Endothelial cell of umbilical vein (primary cell): ENCODE results near the gene PRSS33. TPM values are rescaled to one million over a fixed set of nuclear protein-coding genes. Genes with fewer than 3 reads are reported as not detected.

Experiments used
- BruUV-seq: library from RNA; stranded (reverse); fragments of 400-500 nt; replicated peaks from 2 replicates; lab custom pipeline; 2021; lab: Mats Ljungman, UMichigan
- CTCF ChIA-PET: fragments of 300-600, 350-600 bp; sonication (Branson Sonifier 250); formaldehyde crosslinking; loops from one replicate; lab custom pipeline; 2021; ENCODE audit warnings: antibody characterized with exemption, inconsistent platforms; lab: Charles Lee
- POLR2A ChIA-PET: fragments of 300-600, 350-600 bp; sonication (Branson Sonifier 250); formaldehyde crosslinking; loops from one replicate; lab custom pipeline; 2021; ENCODE audit warnings: antibody characterized with exemption, inconsistent platforms; lab: Charles Lee
- DNase-seq: peaks from one replicate; pipeline ENCODE4 v3.0.0-alpha.2; 2011; ENCODE audit warnings: low read depth, low spot score
- FAIRE-seq: peaks from 2 replicates; lab custom pipeline; 2011; peaks lifted over from hg19 to GRCh38; lab: Jason Lieb, UNC
- H2AFZ ChIP-seq: 2 replicates; pipeline ENCODE4 v1.6.0; 2012; ENCODE audit warnings: low read depth, low read length, control low read depth, inconsistent platforms
- H3K27ac ChIP-seq: 2 replicates; pipeline ENCODE4 v1.5.1; 2011; ENCODE audit warnings: low read depth, mild to moderate bottlenecking, control low read depth, low read length, moderate library complexity; ENCODE audit not compliant: insufficient read depth
- H3K27me3 ChIP-seq, 2 experiments: 2 replicates each; pipeline versions ENCODE4 v1.6.0 to v1.6.1; 2011; ENCODE audit warnings: low read length in 2 of 2, mixed read lengths in 1 of 2; ENCODE audit not compliant: control insufficient read depth in 2 of 2, insufficient read depth in 2 of 2
- H3K36me3 ChIP-seq, 2 experiments: 2 replicates in 1 of 2; 3 replicates in 1 of 2; pipeline ENCODE4 v1.5.1; 2011; ENCODE audit warnings: low read length in 2 of 2, mild to moderate bottlenecking in 1 of 2, moderate library complexity in 1 of 2; ENCODE audit not compliant: control insufficient read depth in 2 of 2, insufficient read depth in 2 of 2; ENCODE audit errors: extremely low read depth in 1 of 2
- H3K4me1 ChIP-seq: 3 replicates; pipeline ENCODE4 v1.5.1; 2011; ENCODE audit warnings: mild to moderate bottlenecking, low read length; ENCODE audit not compliant: control insufficient read depth, insufficient read depth; ENCODE audit errors: extremely low read depth
- H3K4me2 ChIP-seq: 2 replicates; pipeline ENCODE4 v1.6.1; 2011; ENCODE audit warnings: low read length, control low read depth, mixed read lengths; ENCODE audit not compliant: insufficient read depth
- H3K4me3 ChIP-seq, 3 experiments: fragments of 200-600 bp in 1 of 3; sonication (generic), shearing (Covaris generic) in 1 of 3; replicated peaks in 1 of 3; 2 replicates each; pipeline ENCODE4 v1.5.1; 2011 to 2016; ENCODE audit warnings: control low read depth in 3 of 3, low read length in 3 of 3, mild to moderate bottlenecking in 2 of 3, inconsistent platforms in 1 of 3, low read depth in 1 of 3, moderate library complexity in 1 of 3; ENCODE audit not compliant: insufficient read depth in 1 of 3
- H3K79me2 ChIP-seq: 2 replicates; pipeline ENCODE4 v1.6.0; 2012; ENCODE audit warnings: low read length, inconsistent platforms; ENCODE audit not compliant: control insufficient read depth, insufficient read depth
- H3K9ac ChIP-seq: replicated peaks from 2 replicates; pipeline ENCODE3; 2011; ENCODE audit warnings: low read length, control low read depth; ENCODE audit not compliant: insufficient read depth; ENCODE audit errors: extremely low read depth
- H3K9me1 ChIP-seq: replicated peaks from 3 replicates; pipeline ENCODE4 v1.6.0; 2011; ENCODE audit warnings: mild to moderate bottlenecking, low read length; ENCODE audit not compliant: control insufficient read depth, insufficient read depth; ENCODE audit errors: extremely low read depth
- H3K9me3 ChIP-seq: replicated peaks from 2 replicates; pipeline ENCODE4 v1.5.1; 2012; ENCODE audit warnings: low read length, inconsistent platforms; ENCODE audit not compliant: control insufficient read depth, insufficient read depth
- H4K20me1 ChIP-seq: replicated peaks from 2 replicates; pipeline ENCODE3; 2011; ENCODE audit warnings: mild to moderate bottlenecking, low read length; ENCODE audit not compliant: control insufficient read depth, insufficient read depth; ENCODE audit errors: extremely low read depth
- EZH2 ChIP-seq: IDR thresholded peaks from 2 replicates; pipeline ENCODE4 v1.6.1; 2012; ENCODE audit warnings: borderline replicate concordance, low read depth, mild to moderate bottlenecking, moderate library complexity, low read length, inconsistent platforms; ENCODE audit not compliant: severe bottlenecking
- JUN ChIP-seq: IDR thresholded peaks from 2 replicates; pipeline ENCODE4 v1.6.1; 2011; ENCODE audit warnings: borderline replicate concordance, low read depth; ENCODE audit not compliant: insufficient read length, insufficient read depth
- MAX ChIP-seq: IDR thresholded peaks from 2 replicates; pipeline ENCODE4 v1.6.1; 2011; ENCODE audit not compliant: insufficient read depth, insufficient read length
- MYC ChIP-seq: IDR thresholded peaks from one replicate; pipeline ENCODE4 v1.6.1; 2011; ENCODE audit warnings: mild to moderate bottlenecking, low read depth, low read length
- POLR2A ChIP-seq: IDR thresholded peaks from 2 replicates; pipeline ENCODE4 v1.6.1; 2012; ENCODE audit warnings: low read depth, mild to moderate bottlenecking, control low read depth, low read length
- POLR2AphosphoS5 ChIP-seq: IDR thresholded peaks from 2 replicates; pipeline ENCODE4 v1.6.1; 2012; ENCODE audit warnings: low read depth, mild to moderate bottlenecking, control low read depth, low read length, moderate library complexity; ENCODE audit not compliant: insufficient read depth
- dilution Hi-C: fragments of 300-500 bp; cut with MboI; formaldehyde crosslinking; loops from one replicate; pipeline ENCODE4 v1.15.0; 2019; ENCODE audit warnings: low sequenced_read_pairs; ENCODE audit not compliant: extremely low pct_ligation_motif_present
- intact Hi-C: fragments of 100-400 bp; cut with micrococcal nuclease; formaldehyde crosslinking; loops from one replicate; pipeline ENCODE4 v1.10.0; 2022
- polyA plus RNA-seq, 4 experiments: library from polyadenylated mRNA; depleted of rRNA in 3 of 4; stranded (reverse) in 3 of 4; unstranded in 1 of 4; fragments of >200 nt; gene quantifications; 2 replicates each; pipeline versions ENCODE4 v1.2.1 to v1.2.3, GENCODE V29; 2011 to 2012; ENCODE audit warnings: missing spikeins in 1 of 4
- small RNA-seq: library from RNA; depleted of rRNA; stranded (forward); fragments of <200 nt; gene quantifications from one replicate; pipeline ENCODE3, GENCODE V24; 2012; ENCODE audit warnings: low replicate concordance, low read depth; ENCODE audit not compliant: insufficient read depth, insufficient read length
- total RNA-seq: library from RNA; stranded (reverse); gene quantifications from 2 replicates; pipeline ENCODE4 v1.2.3, GENCODE V29; 2021

The PRSS33 gene
- total and polyA plus RNA-seq, 2 donors (not counting 3 experiments of a cell fraction or from before 2014, with no cell fraction given), result not detected

GRCh38 chr16:2734844-2735515 is 52.4 kb downstream of the PRSS33 start:
- Histone ChIP-seq H4K20me1 (no peaks in the 10 kb centered on the region), H3K79me2 (no peaks in the 10 kb centered on the region), H3K9ac (no peak overlapping the region), H3K9me3 (no peaks in the 10 kb centered on the region), H2AFZ (no peak overlapping the region), H3K36me3 (no peaks in the 10 kb centered on the region), H3K4me3 (no peak overlapping the region), H3K9me1 (no peaks in the 10 kb centered on the region), H3K27ac (no peak overlapping the region), H3K27me3 (no peaks in the 10 kb centered on the region), H3K4me1 (no peaks in the 10 kb centered on the region), H3K4me2 (no peak overlapping the region)
- intact Hi-C loops, result no loop called here
- dilution Hi-C loops, result no loop called here
- DNase-seq, result no peak
- ChIA-PET POLR2A (no interaction called here), CTCF (no interaction called here)
- no TSS peak for BruUV-seq
- TF ChIP-seq JUN (no peak), MAX (no peak), EZH2 (no peak), POLR2A (no peak), POLR2AphosphoS5 (no peak), MYC (no peak)
- FAIRE-seq, result no peak

Small RNA genes within 50 kb of the gene (small RNA-seq; reads per million reads assigned to genes)
- not detected for gene SNORA3C

Other genes with a start within 250 kb of the PRSS33 start
- 37.3 and 40.8 TPM in 2 replicates for gene PDPK1, start 249.5 kb downstream of the PRSS33 start, total RNA-seq
- gene PDPK1, start 249.5 kb downstream of the PRSS33 start, polyA plus RNA-seq, result 19.9 and 22.4 TPM in 2 replicates
- 30.8 and 32.2 TPM in 2 replicates for gene KCTD5, start 105.0 kb downstream of the PRSS33 start, total RNA-seq
- gene KCTD5, start 105.0 kb downstream of the PRSS33 start, polyA plus RNA-seq, result 42.0 and 61.4 TPM in 2 replicates
- gene PRSS27, start 67.3 kb downstream of the PRSS33 start, total RNA-seq, result 0.53 and 0.60 TPM in 2 replicates
- 0.33 and 0.53 TPM in 2 replicates for gene PRSS27, start 67.3 kb downstream of the PRSS33 start, polyA plus RNA-seq
- gene SRRM2, start 34.9 kb downstream of the PRSS33 start, total RNA-seq, result 483 and 492 TPM in 2 replicates
- 270 and 296 TPM in 2 replicates for gene SRRM2, start 34.9 kb downstream of the PRSS33 start, polyA plus RNA-seq
- 158 and 251 TPM in 2 replicates for gene ELOB, start 10.3 kb downstream of the PRSS33 start, total RNA-seq
- 848 and 1,320 TPM in 2 replicates for gene ELOB, start 10.3 kb downstream of the PRSS33 start, polyA plus RNA-seq
- gene PRSS41, start 10.9 kb upstream of the PRSS33 start, total RNA-seq, result not detected in 2 replicates
- gene PRSS41, start 10.9 kb upstream of the PRSS33 start, polyA plus RNA-seq, result not detected in 2 replicates
- gene PRSS21, start 29.7 kb upstream of the PRSS33 start, total RNA-seq, result not detected in 2 replicates
- gene PRSS21, start 29.7 kb upstream of the PRSS33 start, polyA plus RNA-seq, result 0.19 and 0.28 TPM in 2 replicates
- gene ZG16B, start 42.7 kb upstream of the PRSS33 start, total RNA-seq, result not detected in 2 replicates
- 0.22 and 0.25 TPM in 2 replicates for gene ZG16B, start 42.7 kb upstream of the PRSS33 start, polyA plus RNA-seq
- gene PRSS22, start 70.6 kb upstream of the PRSS33 start, total RNA-seq, result not detected in 2 replicates
- gene PRSS22, start 70.6 kb upstream of the PRSS33 start, polyA plus RNA-seq, result not detected in 2 replicates
- 18.3 and 24.1 TPM in 2 replicates for gene FLYWCH2, start 95.7 kb upstream of the PRSS33 start, total RNA-seq
- gene FLYWCH2, start 95.7 kb upstream of the PRSS33 start, polyA plus RNA-seq, result 34.6 and 45.1 TPM in 2 replicates
- 51.2 and 51.7 TPM in 2 replicates for gene FLYWCH1, start 124.4 kb upstream of the PRSS33 start, total RNA-seq
- gene FLYWCH1, start 124.4 kb upstream of the PRSS33 start, polyA plus RNA-seq, result 32.0 and 37.3 TPM in 2 replicates
- gene KREMEN2, start 176.7 kb upstream of the PRSS33 start, total RNA-seq, result not detected in 2 replicates
- gene KREMEN2, start 176.7 kb upstream of the PRSS33 start, polyA plus RNA-seq, result not detected in 2 replicates
- 25.4 and 31.2 TPM in 2 replicates for gene PAQR4, start 181.8 kb upstream of the PRSS33 start, total RNA-seq
- 23.8 and 25.7 TPM in 2 replicates for gene PAQR4, start 181.8 kb upstream of the PRSS33 start, polyA plus RNA-seq
- gene PKMYT1, start 192.9 kb upstream of the PRSS33 start, total RNA-seq, result 36.1 and 48.5 TPM in 2 replicates
- 26.1 and 46.1 TPM in 2 replicates for gene PKMYT1, start 192.9 kb upstream of the PRSS33 start, polyA plus RNA-seq
- not detected in 2 replicates for gene CLDN9, start 225.4 kb upstream of the PRSS33 start, total RNA-seq
- gene CLDN9, start 225.4 kb upstream of the PRSS33 start, polyA plus RNA-seq, result 0.06 TPM in 1 of 2 replicates, not detected in the other
- not detected in 2 replicates for gene CLDN6, start 230.6 kb upstream of the PRSS33 start, total RNA-seq
- gene CLDN6, start 230.6 kb upstream of the PRSS33 start, polyA plus RNA-seq, result 0.28 and 0.80 TPM in 2 replicates
- gene TNFRSF12A, start 232.8 kb upstream of the PRSS33 start, total RNA-seq, result 162 and 169 TPM in 2 replicates
- 187 and 248 TPM in 2 replicates for gene TNFRSF12A, start 232.8 kb upstream of the PRSS33 start, polyA plus RNA-seq
- gene HCFC1R1, start 236.4 kb upstream of the PRSS33 start, total RNA-seq, result 25.8 and 28.7 TPM in 2 replicates
- gene HCFC1R1, start 236.4 kb upstream of the PRSS33 start, polyA plus RNA-seq, result 49.3 and 64.5 TPM in 2 replicates
- 23.9 and 24.1 TPM in 2 replicates for gene THOC6, start 236.5 kb upstream of the PRSS33 start, total RNA-seq
- 36.9 and 39.3 TPM in 2 replicates for gene THOC6, start 236.5 kb upstream of the PRSS33 start, polyA plus RNA-seq
- gene BICDL2, start 249.4 kb upstream of the PRSS33 start, total RNA-seq, result not detected in 2 replicates
- not detected in 2 replicates for gene BICDL2, start 249.4 kb upstream of the PRSS33 start, polyA plus RNA-seq